GM23338 (cell line): ENCODE results near the gene CELF4.

Experiments
- CREB1 ChIP-seq: fragments of 250-450 bp; sonication (Bioruptor Pico); IDR thresholded peaks from 2 replicates; pipeline ENCODE4 v1.5.0; 2020; ENCODE audit warnings: low read depth, mild to moderate bottlenecking, moderate library complexity
- ETS1 ChIP-seq: IDR thresholded peaks from 2 replicates; pipeline ENCODE4 v1.6.1; 2016; ENCODE audit warnings: antibody characterized with exemption
- EZH2 ChIP-seq: fragments of 200-600 bp; sonication (generic); IDR thresholded peaks from one replicate; pipeline ENCODE4 v1.8.0; 2017; ENCODE audit warnings: antibody characterized with exemption, mild to moderate bottlenecking, low read depth; ENCODE audit not compliant: unreplicated experiment
- EZH2phosphoT487 ChIP-seq: fragments of 200-600 bp; sonication (generic); IDR thresholded peaks from one replicate; pipeline ENCODE4 v1.8.1; 2018; ENCODE audit warnings: antibody characterized with exemption; ENCODE audit not compliant: unreplicated experiment
- JUNB ChIP-seq: IDR thresholded peaks from one replicate; pipeline ENCODE4 v1.6.1; 2016; ENCODE audit warnings: antibody characterized with exemption; ENCODE audit not compliant: unreplicated experiment
- POLR2AphosphoS5 ChIP-seq: IDR thresholded peaks from 2 replicates; pipeline ENCODE4 v1.6.1; 2016; ENCODE audit warnings: antibody characterized with exemption, low read depth
- REST ChIP-seq: IDR thresholded peaks from one replicate; pipeline ENCODE4 v1.6.1; 2018; ENCODE audit warnings: antibody characterized with exemption; ENCODE audit not compliant: unreplicated experiment
- ZNF331 ChIP-seq: fragments of 250-450 bp; sonication (Bioruptor Pico); IDR thresholded peaks from 2 replicates; pipeline ENCODE4 v1.5.0; 2020; ENCODE audit warnings: low read depth, mild to moderate bottlenecking, moderate library complexity
- TF ChIP-seq, protein P1 (sequence below), 2 experiments: fragments of 200-600 bp in 1 of 2; sonication (generic) in 1 of 2; conservative IDR thresholded peaks; 2 replicates each; pipeline versions ENCODE4 v1.5.1 to v1.6.1; 2016 to 2017; ENCODE audit warnings: antibody characterized with exemption in 2 of 2, low read depth in 2 of 2, mild to moderate bottlenecking in 2 of 2, moderate library complexity in 1 of 2
- TF ChIP-seq, protein P2 (sequence below): fragments of 250-450 bp; sonication (Bioruptor Pico); IDR thresholded peaks from 2 replicates; pipeline ENCODE4 v1.5.0; 2020; ENCODE audit warnings: mild to moderate bottlenecking, moderate library complexity

- TF ChIP-seq REST (no peak), POLR2AphosphoS5 (no peak), EZH2 (no peak), JUNB (no peak), ETS1 (no peak), EZH2phosphoT487 (no peak), CREB1 (CRISPR knock-in tag) (no peak), ZNF331 (CRISPR knock-in tag) (no peak)
- TF ChIP-seq, protein P1, sequence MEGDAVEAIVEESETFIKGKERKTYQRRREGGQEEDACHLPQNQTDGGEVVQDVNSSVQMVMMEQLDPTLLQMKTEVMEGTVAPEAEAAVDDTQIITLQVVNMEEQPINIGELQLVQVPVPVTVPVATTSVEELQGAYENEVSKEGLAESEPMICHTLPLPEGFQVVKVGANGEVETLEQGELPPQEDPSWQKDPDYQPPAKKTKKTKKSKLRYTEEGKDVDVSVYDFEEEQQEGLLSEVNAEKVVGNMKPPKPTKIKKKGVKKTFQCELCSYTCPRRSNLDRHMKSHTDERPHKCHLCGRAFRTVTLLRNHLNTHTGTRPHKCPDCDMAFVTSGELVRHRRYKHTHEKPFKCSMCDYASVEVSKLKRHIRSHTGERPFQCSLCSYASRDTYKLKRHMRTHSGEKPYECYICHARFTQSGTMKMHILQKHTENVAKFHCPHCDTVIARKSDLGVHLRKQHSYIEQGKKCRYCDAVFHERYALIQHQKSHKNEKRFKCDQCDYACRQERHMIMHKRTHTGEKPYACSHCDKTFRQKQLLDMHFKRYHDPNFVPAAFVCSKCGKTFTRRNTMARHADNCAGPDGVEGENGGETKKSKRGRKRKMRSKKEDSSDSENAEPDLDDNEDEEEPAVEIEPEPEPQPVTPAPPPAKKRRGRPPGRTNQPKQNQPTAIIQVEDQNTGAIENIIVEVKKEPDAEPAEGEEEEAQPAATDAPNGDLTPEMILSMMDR (conservative IDR thresholded peaks at IDR 0.05; ENCODE audit: low read depth in 2 of 2): no peak
- TF ChIP-seq, protein P2, sequence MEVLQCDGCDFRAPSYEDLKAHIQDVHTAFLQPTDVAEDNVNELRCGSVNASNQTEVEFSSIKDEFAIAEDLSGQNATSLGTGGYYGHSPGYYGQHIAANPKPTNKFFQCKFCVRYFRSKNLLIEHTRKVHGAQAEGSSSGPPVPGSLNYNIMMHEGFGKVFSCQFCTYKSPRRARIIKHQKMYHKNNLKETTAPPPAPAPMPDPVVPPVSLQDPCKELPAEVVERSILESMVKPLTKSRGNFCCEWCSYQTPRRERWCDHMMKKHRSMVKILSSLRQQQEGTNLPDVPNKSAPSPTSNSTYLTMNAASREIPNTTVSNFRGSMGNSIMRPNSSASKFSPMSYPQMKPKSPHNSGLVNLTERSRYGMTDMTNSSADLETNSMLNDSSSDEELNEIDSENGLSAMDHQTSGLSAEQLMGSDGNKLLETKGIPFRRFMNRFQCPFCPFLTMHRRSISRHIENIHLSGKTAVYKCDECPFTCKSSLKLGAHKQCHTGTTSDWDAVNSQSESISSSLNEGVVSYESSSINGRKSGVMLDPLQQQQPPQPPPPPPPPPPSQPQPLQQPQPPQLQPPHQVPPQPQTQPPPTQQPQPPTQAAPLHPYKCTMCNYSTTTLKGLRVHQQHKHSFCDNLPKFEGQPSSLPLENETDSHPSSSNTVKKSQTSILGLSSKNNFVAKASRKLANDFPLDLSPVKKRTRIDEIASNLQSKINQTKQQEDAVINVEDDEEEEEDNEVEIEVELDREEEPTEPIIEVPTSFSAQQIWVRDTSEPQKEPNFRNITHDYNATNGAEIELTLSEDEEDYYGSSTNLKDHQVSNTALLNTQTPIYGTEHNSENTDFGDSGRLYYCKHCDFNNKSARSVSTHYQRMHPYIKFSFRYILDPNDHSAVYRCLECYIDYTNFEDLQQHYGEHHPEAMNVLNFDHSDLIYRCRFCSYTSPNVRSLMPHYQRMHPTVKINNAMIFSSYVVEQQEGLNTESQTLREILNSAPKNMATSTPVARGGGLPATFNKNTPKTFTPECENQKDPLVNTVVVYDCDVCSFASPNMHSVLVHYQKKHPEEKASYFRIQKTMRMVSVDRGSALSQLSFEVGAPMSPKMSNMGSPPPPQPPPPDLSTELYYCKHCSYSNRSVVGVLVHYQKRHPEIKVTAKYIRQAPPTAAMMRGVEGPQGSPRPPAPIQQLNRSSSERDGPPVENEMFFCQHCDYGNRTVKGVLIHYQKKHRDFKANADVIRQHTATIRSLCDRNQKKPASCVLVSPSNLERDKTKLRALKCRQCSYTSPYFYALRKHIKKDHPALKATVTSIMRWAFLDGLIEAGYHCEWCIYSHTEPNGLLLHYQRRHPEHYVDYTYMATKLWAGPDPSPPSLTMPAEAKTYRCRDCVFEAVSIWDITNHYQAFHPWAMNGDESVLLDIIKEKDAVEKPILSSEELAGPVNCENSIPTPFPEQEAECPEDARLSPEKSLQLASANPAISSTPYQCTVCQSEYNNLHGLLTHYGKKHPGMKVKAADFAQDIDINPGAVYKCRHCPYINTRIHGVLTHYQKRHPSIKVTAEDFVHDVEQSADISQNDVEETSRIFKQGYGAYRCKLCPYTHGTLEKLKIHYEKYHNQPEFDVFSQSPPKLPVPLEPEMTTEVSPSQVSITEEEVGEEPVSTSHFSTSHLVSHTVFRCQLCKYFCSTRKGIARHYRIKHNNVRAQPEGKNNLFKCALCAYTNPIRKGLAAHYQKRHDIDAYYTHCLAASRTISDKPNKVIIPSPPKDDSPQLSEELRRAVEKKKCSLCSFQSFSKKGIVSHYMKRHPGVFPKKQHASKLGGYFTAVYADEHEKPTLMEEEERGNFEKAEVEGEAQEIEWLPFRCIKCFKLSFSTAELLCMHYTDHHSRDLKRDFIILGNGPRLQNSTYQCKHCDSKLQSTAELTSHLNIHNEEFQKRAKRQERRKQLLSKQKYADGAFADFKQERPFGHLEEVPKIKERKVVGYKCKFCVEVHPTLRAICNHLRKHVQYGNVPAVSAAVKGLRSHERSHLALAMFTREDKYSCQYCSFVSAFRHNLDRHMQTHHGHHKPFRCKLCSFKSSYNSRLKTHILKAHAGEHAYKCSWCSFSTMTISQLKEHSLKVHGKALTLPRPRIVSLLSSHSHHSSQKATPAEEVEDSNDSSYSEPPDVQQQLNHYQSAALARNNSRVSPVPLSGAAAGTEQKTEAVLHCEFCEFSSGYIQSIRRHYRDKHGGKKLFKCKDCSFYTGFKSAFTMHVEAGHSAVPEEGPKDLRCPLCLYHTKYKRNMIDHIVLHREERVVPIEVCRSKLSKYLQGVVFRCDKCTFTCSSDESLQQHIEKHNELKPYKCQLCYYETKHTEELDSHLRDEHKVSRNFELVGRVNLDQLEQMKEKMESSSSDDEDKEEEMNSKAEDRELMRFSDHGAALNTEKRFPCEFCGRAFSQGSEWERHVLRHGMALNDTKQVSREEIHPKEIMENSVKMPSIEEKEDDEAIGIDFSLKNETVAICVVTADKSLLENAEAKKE (CRISPR knock-in tag): no peak
These were observed 162.9 kb downstream of the CELF4 start for GRCh38 chr18:37402735-37403099.
